Neural progenitor cell (in vitro differentiated cells): ENCODE measurements around the gene PPM1A.

Experiments used
- EZH2phosphoT487 ChIP-seq: fragments of 200-600 bp; sonication (generic); IDR thresholded peaks from 2 replicates; pipeline ENCODE4 v1.6.1; 2017; ENCODE audit warnings: antibody characterized with exemption
- TF ChIP-seq, protein P1 (sequence below): fragments of 200-600 bp; sonication (generic); IDR thresholded peaks from 2 replicates; pipeline ENCODE4 v1.5.1; 2017; ENCODE audit warnings: antibody characterized with exemption, mild to moderate bottlenecking

DNA sequence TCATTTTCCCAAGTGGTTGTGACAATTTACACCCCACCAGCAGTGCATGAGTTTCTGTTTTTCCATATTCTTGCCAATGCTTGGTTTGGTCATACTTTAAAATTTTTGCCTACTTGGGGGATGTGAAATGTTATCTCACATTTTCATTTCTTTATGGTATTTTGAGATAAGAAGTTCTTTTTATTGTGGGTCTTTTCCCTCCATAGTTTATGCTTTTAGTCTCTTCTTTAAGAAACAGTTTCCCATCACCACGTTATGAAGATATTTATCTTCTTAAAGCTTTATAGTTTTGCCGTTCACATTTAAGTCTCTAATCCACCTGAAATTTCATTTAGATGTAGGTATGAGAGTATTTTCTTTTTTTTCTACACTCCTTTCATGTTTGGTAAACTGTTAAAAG is 95.7 kb downstream of the PPM1A start:
- TF ChIP-seq, protein P1, sequence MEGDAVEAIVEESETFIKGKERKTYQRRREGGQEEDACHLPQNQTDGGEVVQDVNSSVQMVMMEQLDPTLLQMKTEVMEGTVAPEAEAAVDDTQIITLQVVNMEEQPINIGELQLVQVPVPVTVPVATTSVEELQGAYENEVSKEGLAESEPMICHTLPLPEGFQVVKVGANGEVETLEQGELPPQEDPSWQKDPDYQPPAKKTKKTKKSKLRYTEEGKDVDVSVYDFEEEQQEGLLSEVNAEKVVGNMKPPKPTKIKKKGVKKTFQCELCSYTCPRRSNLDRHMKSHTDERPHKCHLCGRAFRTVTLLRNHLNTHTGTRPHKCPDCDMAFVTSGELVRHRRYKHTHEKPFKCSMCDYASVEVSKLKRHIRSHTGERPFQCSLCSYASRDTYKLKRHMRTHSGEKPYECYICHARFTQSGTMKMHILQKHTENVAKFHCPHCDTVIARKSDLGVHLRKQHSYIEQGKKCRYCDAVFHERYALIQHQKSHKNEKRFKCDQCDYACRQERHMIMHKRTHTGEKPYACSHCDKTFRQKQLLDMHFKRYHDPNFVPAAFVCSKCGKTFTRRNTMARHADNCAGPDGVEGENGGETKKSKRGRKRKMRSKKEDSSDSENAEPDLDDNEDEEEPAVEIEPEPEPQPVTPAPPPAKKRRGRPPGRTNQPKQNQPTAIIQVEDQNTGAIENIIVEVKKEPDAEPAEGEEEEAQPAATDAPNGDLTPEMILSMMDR = no peak
- no peak for TF ChIP-seq EZH2phosphoT487
